Liver (tissue), 3 donors: ENCODE data around the gene HIVEP2.

Source experiments
- ATF3 ChIP-seq: IDR thresholded peaks from 2 replicates; pipeline ENCODE4 v1.6.1; 2016; ENCODE audit warnings: antibody characterized with exemption
- CTCF ChIP-seq: fragments of 150-350 bp; IDR thresholded peaks from 2 replicates; pipeline ENCODE4 v1.5.1; 2017; ENCODE audit warnings: improper control_type of control experiment, low read depth, low read length; ENCODE audit not compliant: missing input control
- HNF4A ChIP-seq, 2 donors: conservative IDR thresholded peaks; 2 replicates each; pipeline ENCODE4 v1.6.1; 2016; ENCODE audit warnings: antibody characterized with exemption in 2 of 2, mild to moderate bottlenecking in 2 of 2
- HNF4G ChIP-seq: IDR thresholded peaks from 2 replicates; pipeline ENCODE4 v1.6.1; 2016; ENCODE audit warnings: antibody characterized with exemption
- NR2F2 ChIP-seq: IDR thresholded peaks from 2 replicates; pipeline ENCODE4 v1.6.1; 2016; ENCODE audit warnings: antibody characterized with exemption
- RAD21 ChIP-seq, 2 donors: IDR thresholded peaks; 2 replicates each; pipeline ENCODE4 v1.6.1; 2016; ENCODE audit warnings: antibody characterized with exemption in 2 of 2, mild to moderate bottlenecking in 2 of 2
- RXRA ChIP-seq, 2 donors: IDR thresholded peaks; 2 replicates each; pipeline ENCODE4 v1.6.1; 2017 to 2018; ENCODE audit warnings: antibody characterized with exemption in 2 of 2, mild to moderate bottlenecking in 1 of 2
- TAF1 ChIP-seq: conservative IDR thresholded peaks from 2 replicates; pipeline ENCODE4 v1.6.1; 2016; ENCODE audit warnings: antibody characterized with exemption, mild to moderate bottlenecking
- YY1 ChIP-seq: IDR thresholded peaks from 2 replicates; pipeline ENCODE4 v1.6.1; 2016; ENCODE audit warnings: antibody characterized with exemption, mild to moderate bottlenecking
- TF ChIP-seq, protein P1 (sequence below): IDR thresholded peaks from 2 replicates; pipeline ENCODE4 v1.6.1; 2016; ENCODE audit warnings: antibody characterized with exemption
- donor health status: healthy.
- donor health status: healthy.

- TF ChIP-seq CTCF (no peak), TAF1 (no peak), NR2F2 (no peak), HNF4A (conservative IDR thresholded peaks at IDR 0.05) (no peak), YY1 (no peak), RXRA (IDR thresholded peaks at IDR 0.05) (no peak), RAD21 (IDR thresholded peaks at IDR 0.05) (no peak), HNF4G (no peak), ATF3 (no peak)
- TF ChIP-seq, protein P1, sequence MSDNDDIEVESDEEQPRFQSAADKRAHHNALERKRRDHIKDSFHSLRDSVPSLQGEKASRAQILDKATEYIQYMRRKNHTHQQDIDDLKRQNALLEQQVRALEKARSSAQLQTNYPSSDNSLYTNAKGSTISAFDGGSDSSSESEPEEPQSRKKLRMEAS = no peak
Observed at GRCh38 chr6:142908235-142908634, 36.7 kb downstream of the HIVEP2 start.
